NCI-H69 (cell line): Measurements from ENCODE around the gene ZBTB7B.

ENCODE experiments used
- DNase-seq: peaks from one replicate; lab custom pipeline; 2025; lab: John Stamatoyannopoulos, UW

The ZBTB7B gene

GRCh38 chr1:155002464-155003226 is at the start of gene ZBTB7B:
TSS of gene ZBTB7B (plus strand) at chr1:155002802. CDS start at chr1:155014661, 11,859 bp downstream.
- peak; percentile 68 for DNase-seq

GRCh38 chr1:154953611-154954038 is 49.0 kb upstream of the ZBTB7B start:
- no peak for DNase-seq

GRCh38 chr1:154954541-154954940 is 48.1 kb upstream of the ZBTB7B start:
- no peak for DNase-seq

- peak; percentile 62 for DNase-seq
Observed at GRCh38 chr1:154955039-154955717, 47.4 kb upstream of the ZBTB7B start.

GRCh38 chr1:154955718-154956543 is 46.7 kb upstream of the ZBTB7B start, which contains the start of gene PBXIP1:
TSS of gene PBXIP1 (minus strand) at chr1:154956099. CDS start at chr1:154953721, 2,378 bp downstream.
- peak; percentile 94 for DNase-seq

GRCh38 chr1:154956544-154956941 is 46.1 kb upstream of the ZBTB7B start:
- peak; percentile 39 for DNase-seq

GRCh38 chr1:154957091-154957657 is 45.4 kb upstream of the ZBTB7B start:
- DNase-seq = no peak

GRCh38 chr1:154958036-154958435 is 44.6 kb upstream of the ZBTB7B start:
- DNase-seq = no peak

GRCh38 chr1:154958681-154959425 is 43.7 kb upstream of the ZBTB7B start:
- DNase-seq = no peak

- no peak for DNase-seq
Observed at GRCh38 chr1:154959426-154959780, 43.2 kb upstream of the ZBTB7B start.

GRCh38 chr1:154960446-154961136 is 42.0 kb upstream of the ZBTB7B start:
- no peak for DNase-seq

- peak; percentile 89 for DNase-seq
Observed at GRCh38 chr1:154961207-154962155, 41.1 kb upstream of the ZBTB7B start, which contains the start of gene PYGO2. TSS of gene PYGO2 (minus strand) at chr1:154961782. CDS start at chr1:154961576, 206 bp downstream.

GRCh38 chr1:154962156-154962749 is 40.3 kb upstream of the ZBTB7B start:
- peak; percentile 66 for DNase-seq

- DNase-seq = no peak
Observed at GRCh38 chr1:154962795-154963330, 39.7 kb upstream of the ZBTB7B start.

GRCh38 chr1:154963643-154964042 is 39.0 kb upstream of the ZBTB7B start:
- no peak for DNase-seq

- no peak for DNase-seq
Observed at GRCh38 chr1:154964359-154964758, 38.2 kb upstream of the ZBTB7B start.

GRCh38 chr1:154966111-154966510 is 36.5 kb upstream of the ZBTB7B start:
- no peak for DNase-seq

- no peak for DNase-seq
Observed at GRCh38 chr1:154967331-154967950, 35.2 kb upstream of the ZBTB7B start.
